ENCODE data around the gene NUP160. TPM values are rescaled to one million over a fixed set of nuclear protein-coding genes. Genes with fewer than 3 reads are reported as not detected.

NUP160 gene
- total and polyA plus RNA-seq, 2 of the 8 experiments (the other 6 are each of a cell fraction or from before 2014, with no cell fraction given), result 44.6 to 100 TPM

- H3K56ac ChIP-seq (replicated peaks; ENCODE audit: insufficient read length, low read depth, low read length), result no peak overlapping the region
- no peak overlapping the region for H2BK20ac ChIP-seq (ENCODE audit: low read length)
- no peak overlapping the region for H3K9ac ChIP-seq (replicated peaks in 1 of 4; ENCODE audit: extremely low read depth in 1 of 4, low read depth in 3 of 4, low read length in 3 of 4)
- ChIA-PET POLR2A (ENCODE audit: partially characterized antibody) (no interaction called here), CTCF (ENCODE audit: partially characterized antibody) (interaction anchor here (0.5 to 1.6 kb wide), 6 partner anchors 9 to 387 kb away, joined by 3 to 6 read pairs (median 3); no protein-coding TSS in a partner anchor)
- WGBS, 2 experiments (ENCODE audit: extremely low coverage in 1 of 2, insufficient coverage in 1 of 2, insufficient read length in 1 of 2, insufficient replicate concordance in 2 of 2, low coverage in 1 of 2, low lambda C conversion rate in 2 of 2, missing lambda C conversion rate in 1 of 2), result 87% methylated on average over 6 of the region's 6 CpGs; no CpG with 5 or more reads in 1 of the 2 experiments
- H2AFZ ChIP-seq (ENCODE audit: low read length), result no peak overlapping the region
- peaks cover 8 to 10% of the 10 kb centered on the region in 2 experiments for H3K79me2 ChIP-seq (ENCODE audit: control insufficient read depth in 1 of 2, insufficient read depth in 2 of 2, low read length in 2 of 2)
- no peak overlapping the region for H2BK5ac ChIP-seq (ENCODE audit: low read depth, low read length)
- no peak overlapping the region for H3K23ac ChIP-seq (ENCODE audit: insufficient read length)
- H3K79me1 ChIP-seq (ENCODE audit: low read depth, low read length), result peaks cover 3% of the 10 kb centered on the region; the same call in 1 of the 2 replicates
- peaks cover 0 to 6% (median 2%) of the 10 kb centered on the region in 4 experiments; a peak in 5 of 7 replicates for H3K4me1 ChIP-seq (replicated peaks in 1 of 4; ENCODE audit: control insufficient read depth in 3 of 4, insufficient read depth in 4 of 4, low read length in 3 of 4)
- H3K23me2 ChIP-seq (ENCODE audit: low read depth, low read length), result peaks cover 12% of the 10 kb centered on the region
- H2AK5ac ChIP-seq (ENCODE audit: low read depth, low read length), result no peak overlapping the region
- H4K91ac ChIP-seq (replicated peaks; ENCODE audit: insufficient read length, low read length), result no peak overlapping the region
- no peak overlapping the region for H3K18ac ChIP-seq (ENCODE audit: extremely low read depth, low read length)
- DNase-seq (ENCODE audit: low read depth in 1 of 2, low spot score in 2 of 2) (no peak), FAIRE-seq (no peak)
- H2BK12ac ChIP-seq (ENCODE audit: low read depth, low read length), result no peak overlapping the region
- H3K14ac ChIP-seq (ENCODE audit: insufficient read length), result no peak overlapping the region
- H2BK15ac ChIP-seq (ENCODE audit: low read length), result no peak overlapping the region
- peaks cover 0 to 1% (median under 1%) of the 10 kb centered on the region in 4 experiments; a peak in 2 of 8 replicates for H3K36me3 ChIP-seq (ENCODE audit: control insufficient read depth in 2 of 4, insufficient read depth in 4 of 4, low read length in 3 of 4)
- H3K4ac ChIP-seq (replicated peaks; ENCODE audit: insufficient read length, low read depth, low read length), result no peak overlapping the region
- no peak overlapping the region for H3K27ac ChIP-seq (ENCODE audit: low read depth, low read length)
- no peak overlapping the region for H3K4me2 ChIP-seq (ENCODE audit: insufficient read depth in 1 of 2, low read depth in 2 of 2, low read length in 2 of 2)
- no peak overlapping the region for H4K8ac ChIP-seq (ENCODE audit: extremely low read depth, insufficient read depth, low read length)
- H3K9me3 ChIP-seq (ENCODE audit: insufficient read depth in 2 of 2, low read depth in 1 of 2, low read length in 1 of 2), result no peaks in the 10 kb centered on the region
- H3K27me3 ChIP-seq (replicated peaks in 1 of 4; ENCODE audit: control insufficient read depth in 3 of 4, extremely low read depth in 1 of 4, insufficient read depth in 3 of 4, low read length in 3 of 4), result no peaks in the 10 kb centered on the region
- no peaks in the 10 kb centered on the region for H4K20me1 ChIP-seq (replicated peaks in 1 of 2; ENCODE audit: control insufficient read depth in 1 of 2, insufficient read depth in 2 of 2, low read length in 2 of 2)
- H3K4me3 ChIP-seq (ENCODE audit: extremely low read depth in 1 of 4, insufficient read depth in 2 of 4, low read depth in 3 of 4, low read length in 4 of 4), result no peak overlapping the region
- H4K5ac ChIP-seq (ENCODE audit: insufficient read length, low read depth, low read length), result no peak overlapping the region
- H2BK120ac ChIP-seq (replicated peaks; ENCODE audit: low read depth, low read length), result no peak overlapping the region
- TF ChIP-seq TCF12 (IDR thresholded peaks at IDR 0.05; ENCODE audit: low read depth, low read length), result no peak
- TF ChIP-seq KDM1A (IDR thresholded peaks at IDR 0.05; ENCODE audit: borderline replicate concordance, low read length), result no peak
- TF ChIP-seq SP1 (IDR thresholded peaks at IDR 0.05; ENCODE audit: low read depth, low read length), result no peak
- no peak for TF ChIP-seq TAF1 (IDR thresholded peaks at IDR 0.05; ENCODE audit: low read depth, low read length)
- no peak for TF ChIP-seq RXRA (IDR thresholded peaks at IDR 0.05; ENCODE audit: insufficient read depth, low read depth, low read length)
- no peak for TF ChIP-seq CBX5 (IDR thresholded peaks at IDR 0.05; ENCODE audit: low read depth, low read length)
- no peak for TF ChIP-seq SP4 (IDR thresholded peaks at IDR 0.05; ENCODE audit: low read length)
- no peak for TF ChIP-seq CREB1 (IDR thresholded peaks at IDR 0.05)
Observed at GRCh38 chr11:47852053-47852452, 3.9 kb upstream of the NUP160 start.
